GM19238 (cell line): ENCODE data around the gene DPYD.

ENCODE experiments used
- DNase-seq: peaks from one replicate; pipeline ENCODE4 v3.0.0; 2011; ENCODE audit warnings: low spot score; ENCODE audit not compliant: insufficient read length

DPYD gene

DNA sequence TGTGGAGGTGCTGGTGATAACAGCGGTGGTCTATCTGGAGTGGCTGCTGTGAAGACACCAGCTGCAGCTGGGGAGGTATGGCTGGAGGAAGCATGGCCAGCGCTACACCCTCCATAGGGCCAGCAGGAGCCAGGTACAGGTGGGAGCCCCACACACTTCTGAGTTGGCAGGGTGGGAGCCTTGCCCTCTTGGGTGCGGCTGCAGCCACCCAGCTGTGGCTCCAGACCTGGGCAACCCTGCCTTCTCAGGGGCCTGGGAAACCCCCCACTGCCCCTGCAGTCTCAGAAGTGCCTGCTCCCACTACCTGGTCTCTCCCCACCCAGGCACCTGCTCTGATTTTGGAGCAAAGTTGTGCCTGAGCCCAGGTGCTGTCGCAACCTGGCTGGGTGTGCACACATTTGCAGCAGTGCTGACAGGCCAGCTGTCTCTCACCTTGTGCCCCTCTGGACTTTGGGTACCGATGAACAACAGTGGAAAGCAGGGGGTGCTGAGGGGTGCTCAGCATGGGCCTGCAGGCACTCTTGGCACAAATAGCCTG lies 76.2 kb downstream of the DPYD start:
- DNase-seq: no peak

GRCh38 chr1:97841338-97841737 lies 79.5 kb downstream of the DPYD start:
- DNase-seq: no peak

DNA sequence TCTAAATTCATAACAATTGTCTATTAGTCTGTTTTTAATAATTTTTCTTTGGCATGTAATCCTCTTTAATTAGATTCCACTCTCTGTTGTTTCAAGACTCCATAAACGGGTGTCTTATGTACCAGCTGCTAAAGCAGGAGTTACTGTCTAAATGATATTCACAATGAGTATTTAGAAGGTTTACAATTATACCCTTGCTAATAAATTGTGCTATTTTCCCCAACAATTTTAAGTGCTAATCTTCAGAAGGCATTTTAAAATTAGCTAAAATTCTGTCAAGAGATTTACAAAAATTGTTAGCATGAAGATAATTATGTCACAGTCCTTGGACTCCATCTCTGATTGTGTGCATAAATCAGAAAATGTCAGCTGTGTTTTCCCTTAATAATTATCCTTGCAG lies 83.7 kb downstream of the DPYD start:
- DNase-seq: no peak

DNA sequence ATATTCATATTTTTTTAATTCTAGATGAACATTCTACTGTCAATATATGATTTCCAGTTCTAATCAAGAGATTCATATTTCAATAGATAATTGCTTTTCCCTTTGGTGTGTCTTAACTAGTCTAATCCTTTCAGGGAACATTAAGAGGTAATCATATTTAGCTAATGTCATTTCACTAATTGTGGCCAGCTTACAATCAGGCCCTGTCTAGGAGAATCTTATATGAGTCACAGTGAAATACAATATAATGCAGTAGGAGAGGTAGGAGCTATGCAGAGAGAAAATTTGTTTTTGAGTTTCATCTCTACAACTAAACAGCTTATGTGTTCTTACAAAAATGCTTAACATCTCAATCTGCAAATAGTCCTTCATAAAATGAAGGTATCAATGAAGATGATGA lies 85.9 kb downstream of the DPYD start:
- DNase-seq: no peak

- no peak for DNase-seq
Measured at GRCh38 chr1:97833881-97834280, 87.0 kb downstream of the DPYD start.

- DNase-seq: no peak
Measured at GRCh38 chr1:97832481-97832880, 88.4 kb downstream of the DPYD start.

DNA sequence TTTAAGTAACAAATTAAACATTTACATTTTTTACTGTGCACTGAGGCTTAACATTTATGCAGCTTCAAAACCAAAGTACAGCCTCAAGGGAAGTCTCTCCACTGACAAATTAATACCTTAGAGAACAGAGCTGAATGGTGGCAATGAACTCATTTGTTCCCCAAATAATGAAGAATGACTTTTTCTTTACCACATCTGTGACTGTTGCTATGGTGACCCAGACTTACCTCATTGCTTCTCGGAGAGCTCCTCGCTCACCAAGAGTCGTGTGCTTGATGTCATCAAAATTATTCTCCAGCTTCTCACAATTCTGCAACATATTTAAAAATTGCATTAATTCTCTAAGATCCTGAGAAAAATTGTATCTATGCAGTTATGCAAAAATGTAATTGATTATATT lies 92.9 kb downstream of the DPYD start:
- DNase-seq: no peak

DNA sequence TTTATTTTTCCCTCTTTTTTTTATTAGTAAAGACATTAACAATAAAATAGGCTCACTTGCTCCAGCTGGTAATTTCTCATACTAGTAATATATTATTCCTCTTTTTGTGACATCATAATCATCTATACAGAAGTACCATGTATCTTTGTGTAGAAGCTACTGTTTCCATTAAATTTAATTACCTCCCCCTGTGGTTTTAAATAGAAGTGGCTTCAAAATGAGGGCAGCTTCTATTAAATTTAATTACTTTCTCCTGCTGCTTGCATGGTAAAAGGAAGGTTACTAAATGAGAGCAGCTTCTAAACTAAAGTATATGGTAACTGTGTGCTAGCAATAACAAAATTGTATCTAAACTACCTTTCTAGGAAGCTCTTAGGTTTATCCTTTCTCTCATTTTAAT lies 94.0 kb downstream of the DPYD start:
- DNase-seq: no peak

DNA sequence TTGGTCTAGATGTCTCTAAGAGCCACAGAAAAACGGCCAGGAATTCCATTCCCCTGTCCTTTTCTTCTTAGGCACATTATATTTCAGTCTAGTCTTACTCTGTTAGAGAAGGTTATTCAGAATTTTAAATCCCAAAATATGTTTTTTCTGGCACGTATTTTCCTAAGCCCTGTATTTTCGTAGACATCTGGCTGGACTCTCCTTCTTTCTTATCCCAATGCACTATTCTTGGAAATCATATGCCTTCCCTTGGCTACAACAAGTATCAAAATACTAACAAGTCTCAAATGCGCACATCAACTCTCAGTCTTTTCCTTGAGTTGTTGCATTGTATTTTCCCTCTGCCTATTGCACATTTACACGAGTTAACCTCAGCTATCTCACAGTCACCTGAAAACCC lies 96.2 kb downstream of the DPYD start:
- no peak for DNase-seq

GRCh38 chr1:97824200-97824599 lies 96.6 kb downstream of the DPYD start:
- no peak for DNase-seq

- no peak for DNase-seq
Measured at GRCh38 chr1:97820470-97821188, 100.2 kb downstream of the DPYD start.

DNA sequence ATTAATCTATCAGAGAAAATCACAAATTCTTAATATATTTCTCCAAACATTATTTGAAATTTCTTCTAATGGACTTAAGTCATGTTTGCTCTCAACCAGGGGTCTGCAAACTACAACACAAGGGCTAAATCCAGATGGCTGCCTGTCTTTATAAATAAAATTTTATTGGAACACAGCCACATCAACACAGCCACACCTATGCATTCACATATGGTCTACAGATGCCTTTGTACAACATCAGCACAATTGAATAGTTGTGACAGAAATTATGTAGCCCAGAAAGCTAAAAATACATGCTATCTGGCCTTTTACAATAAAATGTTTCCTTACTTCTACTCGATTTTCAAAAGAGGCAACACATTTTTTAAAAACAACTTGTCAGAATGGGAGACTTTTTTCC lies 103.9 kb downstream of the DPYD start:
- no peak for DNase-seq

GRCh38 chr1:97814804-97815203 lies 106.0 kb downstream of the DPYD start:
- DNase-seq: no peak

DNA sequence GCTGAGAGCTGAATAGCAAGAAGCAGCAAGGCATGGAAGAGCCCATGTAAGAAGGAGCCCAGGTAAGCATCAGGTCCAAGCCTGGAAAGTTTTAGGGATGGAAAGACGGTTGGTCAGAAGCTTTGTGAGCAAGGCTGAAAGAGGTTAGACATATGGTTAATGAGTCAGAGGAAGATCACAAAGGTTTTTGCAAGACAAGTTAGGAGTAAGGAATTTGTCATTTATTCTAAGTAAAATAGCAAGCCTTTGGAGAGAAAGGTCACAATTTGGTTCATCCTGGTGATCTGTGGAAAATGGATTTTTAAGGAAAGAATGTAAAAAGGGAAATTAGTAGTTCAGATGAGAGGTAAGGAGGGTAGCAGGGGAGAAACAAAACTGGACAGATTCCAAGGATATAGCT lies 106.7 kb downstream of the DPYD start:
- no peak for DNase-seq

DNA sequence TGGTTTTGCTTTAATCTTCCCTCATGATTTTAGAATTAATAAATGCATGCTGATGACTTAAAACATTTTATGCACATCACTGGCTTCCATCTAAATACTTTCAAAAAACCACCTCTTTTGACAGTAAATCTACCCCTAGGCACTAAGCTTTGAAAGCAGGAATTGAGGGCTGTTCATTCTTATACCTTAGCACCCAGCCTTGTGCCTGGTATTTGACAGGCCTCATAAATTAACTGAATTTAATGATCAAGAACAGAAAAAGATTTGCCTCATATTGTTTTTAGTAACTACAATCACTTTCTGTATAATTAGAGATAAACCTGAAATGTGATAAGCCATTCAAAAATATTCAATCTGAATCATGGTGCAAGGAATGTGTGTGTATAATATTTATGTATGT lies 108.8 kb downstream of the DPYD start:
- DNase-seq: no peak

GRCh38 chr1:97806996-97807520 lies 113.8 kb downstream of the DPYD start:
- DNase-seq: no peak

DNA sequence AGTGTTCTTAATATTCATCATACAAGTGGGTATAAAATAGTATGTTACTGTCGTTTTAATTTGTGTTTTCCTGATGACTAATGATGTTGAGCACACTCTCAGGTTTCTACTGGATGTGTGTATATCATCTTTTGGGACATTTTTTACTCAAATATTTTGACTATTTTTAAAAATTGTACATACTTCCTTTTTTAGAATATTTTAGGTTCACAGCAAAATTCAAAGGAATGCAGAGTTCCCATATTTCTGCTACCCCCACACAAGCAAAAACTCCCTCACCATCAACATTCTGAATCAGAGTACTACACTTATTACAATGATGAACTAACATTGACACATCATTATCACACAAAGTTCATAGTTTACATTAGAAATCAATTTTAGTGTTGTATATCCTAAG lies 114.5 kb downstream of the DPYD start:
- no peak for DNase-seq

GRCh38 chr1:97805093-97805492 lies 115.7 kb downstream of the DPYD start:
- no peak for DNase-seq

DNA sequence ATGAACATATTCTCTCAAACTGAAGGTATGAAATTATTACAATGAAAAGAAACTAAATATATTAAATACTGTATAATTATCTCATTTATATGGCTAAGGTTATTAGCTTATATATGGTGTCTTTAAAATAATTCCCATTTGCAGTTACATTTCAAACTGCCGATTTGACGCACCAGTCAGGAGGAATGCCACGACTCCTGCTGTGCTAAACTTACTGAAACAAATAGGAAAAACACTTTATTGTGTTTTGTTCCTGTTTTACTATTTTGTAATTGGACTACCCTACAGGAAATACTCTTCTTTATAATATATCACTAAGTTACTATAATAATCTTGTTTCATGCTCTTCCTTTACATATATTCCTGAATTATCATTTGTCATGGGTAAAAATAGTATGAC lies 117.8 kb downstream of the DPYD start:
- no peak for DNase-seq

GRCh38 chr1:97802011-97802410 lies 118.8 kb downstream of the DPYD start:
- no peak for DNase-seq

GRCh38 chr1:97797403-97798183 lies 123.2 kb downstream of the DPYD start:
- no peak for DNase-seq

DNA sequence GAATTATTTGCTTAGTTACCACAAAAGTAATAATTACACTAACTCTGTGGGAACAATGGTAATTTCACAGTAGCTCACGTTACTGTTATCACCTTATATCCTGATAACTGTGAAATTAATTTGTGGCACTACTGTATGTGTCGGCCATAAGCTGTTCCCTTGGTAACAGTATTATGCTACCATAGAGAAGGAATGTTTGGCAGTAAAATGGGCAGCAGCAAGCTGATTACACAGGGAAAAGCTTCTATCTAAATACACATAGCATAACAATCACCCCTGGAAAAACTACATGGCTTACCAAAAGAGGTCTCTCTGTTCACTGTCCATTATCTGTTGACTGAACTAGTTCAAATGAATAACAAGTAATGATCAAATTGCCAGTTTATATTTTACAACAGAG lies 124.1 kb downstream of the DPYD start:
- no peak for DNase-seq

DNA sequence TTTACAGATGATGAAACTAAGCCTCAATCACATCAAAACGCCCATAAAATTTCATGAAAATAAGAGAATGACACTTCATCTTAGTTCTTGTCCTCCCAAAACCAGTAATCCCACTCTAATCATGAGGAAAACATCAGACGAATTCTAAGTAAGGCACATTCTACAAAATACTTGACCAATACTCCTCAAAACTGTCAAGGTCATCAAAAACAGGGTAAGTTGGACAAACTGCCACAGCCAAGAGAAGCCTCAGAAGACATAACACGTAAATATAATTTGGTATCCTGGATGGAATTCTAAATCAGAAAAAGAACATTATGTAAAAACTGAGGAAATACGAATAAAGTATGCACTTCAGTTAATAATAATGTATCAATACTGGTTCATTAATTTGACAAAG lies 128.2 kb downstream of the DPYD start:
- no peak for DNase-seq
